GM21390 (cell line): ENCODE data around the gene RSF1.

ENCODE experiments used
- ATAC-seq: cut with Tn5 transposase; IDR thresholded peaks from one replicate; pipeline ENCODE4 v1.9.1; 2021; ENCODE audit not compliant: unreplicated experiment

Gene RSF1

DNA sequence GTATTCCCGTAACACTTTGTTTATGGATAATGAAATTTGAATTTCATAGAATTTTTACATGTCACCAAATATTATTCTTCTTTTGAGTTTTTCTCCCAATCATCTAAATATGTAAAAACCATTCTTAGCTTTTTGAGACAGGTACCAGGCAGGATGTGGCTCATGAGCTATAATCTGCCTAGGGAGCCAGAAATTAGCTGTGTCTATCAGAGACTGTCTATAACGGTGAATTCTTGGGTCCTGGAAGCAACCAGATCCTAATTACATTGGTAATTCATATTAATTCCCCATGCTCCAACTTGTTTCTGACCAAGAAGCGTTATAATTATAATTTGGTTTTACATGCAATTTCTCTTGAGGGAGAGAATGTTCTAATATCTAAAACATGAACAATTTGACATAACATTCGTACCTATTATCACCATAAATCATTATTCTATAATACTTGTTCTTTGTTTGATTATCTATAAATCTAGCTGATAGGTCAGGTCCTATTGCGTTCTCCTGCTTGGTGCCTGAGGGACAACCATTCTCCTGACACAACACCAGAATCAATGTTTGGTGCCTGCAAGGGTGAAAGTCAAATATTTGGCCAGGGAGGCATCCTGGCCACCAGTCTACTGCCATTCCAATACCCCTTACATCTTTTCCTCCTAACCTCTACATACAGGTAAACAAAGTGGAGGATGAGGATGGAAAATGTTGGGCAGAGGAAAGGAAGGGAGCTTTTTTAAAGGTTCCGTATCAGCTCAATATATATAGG is 69.9 kb downstream of the RSF1 start:
- no peak for ATAC-seq

DNA sequence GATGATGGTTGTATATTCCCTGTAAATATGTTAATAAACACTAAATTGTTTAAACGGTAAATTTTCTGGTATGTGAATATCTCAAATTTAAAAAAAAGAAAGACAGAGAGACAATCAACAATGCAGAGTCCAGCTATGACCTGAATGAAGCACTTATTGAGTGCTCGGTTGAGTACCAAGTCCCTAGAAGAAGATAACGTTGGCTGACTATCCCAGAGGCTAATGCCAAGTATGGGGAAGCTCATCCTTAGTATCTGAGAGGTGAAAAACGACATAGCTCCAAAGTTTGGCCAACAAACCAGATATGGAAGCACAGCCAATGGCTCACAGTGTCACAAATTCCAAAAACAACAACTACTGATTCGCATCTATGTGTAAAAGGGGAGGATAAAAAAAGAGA is 71.3 kb downstream of the RSF1 start:
- no peak for ATAC-seq

DNA sequence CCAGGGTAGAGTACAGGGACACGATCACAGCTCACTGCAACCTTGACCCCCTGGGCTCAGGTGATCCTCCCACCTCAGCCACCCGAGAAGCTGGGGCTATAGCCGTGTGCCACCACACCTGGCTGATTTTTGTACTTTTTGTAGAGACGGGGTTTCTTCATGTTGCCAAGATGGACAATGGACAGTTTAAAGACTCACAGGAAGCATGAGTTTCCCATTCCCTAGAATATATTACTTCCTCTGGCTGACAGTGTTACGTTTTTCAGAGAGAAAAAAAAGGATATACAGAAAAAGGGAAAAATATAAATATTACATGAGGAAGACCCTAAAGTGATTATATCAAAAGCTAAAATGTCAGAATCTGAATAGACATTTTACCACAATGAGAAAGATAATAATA is 72.3 kb downstream of the RSF1 start:
- ATAC-seq: no peak

DNA sequence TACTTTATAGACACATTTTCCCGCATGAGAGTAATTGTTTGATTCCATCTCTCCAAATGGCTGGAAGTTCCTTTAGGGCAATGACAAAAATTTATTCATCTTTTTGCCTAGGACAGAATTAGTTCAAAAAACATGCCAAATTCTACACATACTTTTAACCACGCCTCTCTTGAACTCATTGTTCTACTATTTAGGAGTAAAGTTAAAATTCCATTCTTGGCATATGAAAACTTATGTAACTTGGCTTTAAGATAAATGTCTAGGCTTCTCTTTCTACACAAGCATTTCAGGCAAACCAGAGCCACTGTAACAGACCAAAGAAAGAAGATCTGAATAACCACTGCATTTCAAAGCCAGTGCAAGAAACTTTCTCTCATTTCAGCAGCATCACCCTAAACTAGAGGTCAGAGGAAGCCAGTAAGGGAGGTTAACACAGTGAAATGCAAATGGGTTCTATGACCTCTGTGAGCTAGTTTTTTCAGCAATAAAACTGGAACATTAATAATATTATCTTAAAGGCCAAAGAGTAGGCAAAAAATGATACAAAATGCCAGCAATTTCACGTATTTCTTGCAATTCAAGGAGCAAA is 73.0 kb downstream of the RSF1 start:
- ATAC-seq: no peak

DNA sequence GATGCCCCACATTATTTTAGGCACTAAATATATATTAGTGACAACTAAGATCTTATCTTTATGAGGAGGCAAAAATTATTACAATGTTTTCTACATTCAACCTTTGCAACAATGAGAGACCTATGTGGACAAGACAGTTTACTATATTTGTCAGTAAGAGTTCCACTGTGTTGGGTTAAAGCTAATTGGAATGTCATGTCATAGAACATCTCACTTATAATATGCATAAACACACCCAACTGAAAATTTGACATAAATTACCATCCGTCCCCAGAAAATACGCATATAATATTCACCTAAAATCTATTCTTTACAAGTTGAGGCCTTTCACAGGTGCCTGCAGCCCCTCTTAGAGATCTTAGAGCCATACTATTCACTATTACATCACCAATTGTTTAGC is 84.0 kb downstream of the RSF1 start:
- ATAC-seq: no peak

DNA sequence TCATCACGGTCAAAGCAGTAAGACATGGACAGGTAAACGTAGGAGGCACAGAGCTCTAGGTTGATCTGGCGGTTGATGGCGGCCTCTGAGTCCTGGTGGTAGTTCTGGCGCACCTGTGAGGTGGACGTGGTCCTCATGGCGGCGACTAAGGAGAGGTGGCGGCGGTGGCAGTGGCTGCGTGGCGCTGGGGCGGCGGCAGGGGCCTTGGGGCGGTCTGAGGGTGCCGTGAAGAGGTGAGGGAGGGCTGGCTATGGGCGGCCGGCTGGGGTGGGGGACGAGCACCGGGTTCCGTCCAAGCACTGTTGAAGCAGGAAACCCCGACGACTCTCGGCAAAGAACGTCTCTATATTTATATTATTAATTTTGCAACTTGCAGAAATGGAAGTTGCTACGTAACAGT is 85.6 kb downstream of the RSF1 start:
- no peak for ATAC-seq

DNA sequence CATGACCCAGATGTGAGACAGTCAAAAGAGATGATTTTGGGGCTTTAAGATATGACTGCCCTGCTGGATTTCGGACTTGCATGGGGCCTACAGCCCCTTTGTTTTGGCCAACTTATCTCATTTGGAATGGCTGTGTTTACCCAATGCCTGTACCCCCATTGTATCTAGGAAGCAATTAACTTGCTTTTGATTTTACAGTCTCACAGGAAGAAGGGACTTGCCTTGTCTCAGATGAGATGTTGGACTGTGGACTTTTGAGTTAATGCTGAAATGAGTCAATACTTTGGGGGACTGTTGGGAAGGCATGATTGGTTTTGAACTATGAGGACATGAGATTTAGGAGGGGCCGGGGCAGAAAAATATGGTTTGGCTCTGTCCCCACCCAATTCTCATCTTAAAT is 88.4 kb downstream of the RSF1 start:
- ATAC-seq: no peak

DNA sequence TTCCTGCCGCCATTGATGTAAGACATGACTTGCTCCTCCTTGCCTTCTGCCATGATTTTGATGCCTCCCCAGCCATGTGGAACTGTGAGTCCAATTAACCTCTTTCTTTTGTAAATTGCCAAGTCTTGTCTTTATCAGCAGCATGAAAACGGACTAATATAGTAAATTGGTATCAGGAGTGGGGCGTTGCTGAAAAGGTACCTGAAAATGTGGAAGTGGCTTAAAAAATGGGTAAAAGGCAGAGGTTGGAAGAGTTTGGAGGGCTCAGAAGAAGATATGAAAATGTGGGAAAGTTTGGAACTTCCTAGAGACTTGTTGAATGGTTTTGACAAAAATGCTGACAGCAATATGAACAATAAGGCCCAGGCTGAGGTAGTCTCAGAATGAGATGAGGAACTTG is 89.7 kb downstream of the RSF1 start:
- ATAC-seq: no peak

DNA sequence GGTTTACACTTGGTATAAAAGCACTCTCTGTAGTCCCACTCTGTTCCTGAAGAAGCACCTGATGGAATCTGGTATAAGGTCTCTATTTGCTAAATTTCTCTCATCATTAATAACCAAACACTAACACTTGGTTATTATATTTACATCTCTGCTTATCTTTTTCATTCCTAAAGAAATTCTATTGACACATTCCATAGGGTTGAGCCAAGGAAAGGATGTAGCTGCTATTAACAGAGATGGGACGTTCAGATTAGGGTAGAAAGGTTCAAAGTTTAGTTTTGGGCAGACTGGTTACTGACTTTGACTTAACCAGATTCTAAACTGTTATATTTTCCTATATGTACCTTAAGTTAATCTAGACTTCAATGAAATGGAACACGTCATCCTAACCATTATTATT is 91.5 kb downstream of the RSF1 start:
- no peak for ATAC-seq

DNA sequence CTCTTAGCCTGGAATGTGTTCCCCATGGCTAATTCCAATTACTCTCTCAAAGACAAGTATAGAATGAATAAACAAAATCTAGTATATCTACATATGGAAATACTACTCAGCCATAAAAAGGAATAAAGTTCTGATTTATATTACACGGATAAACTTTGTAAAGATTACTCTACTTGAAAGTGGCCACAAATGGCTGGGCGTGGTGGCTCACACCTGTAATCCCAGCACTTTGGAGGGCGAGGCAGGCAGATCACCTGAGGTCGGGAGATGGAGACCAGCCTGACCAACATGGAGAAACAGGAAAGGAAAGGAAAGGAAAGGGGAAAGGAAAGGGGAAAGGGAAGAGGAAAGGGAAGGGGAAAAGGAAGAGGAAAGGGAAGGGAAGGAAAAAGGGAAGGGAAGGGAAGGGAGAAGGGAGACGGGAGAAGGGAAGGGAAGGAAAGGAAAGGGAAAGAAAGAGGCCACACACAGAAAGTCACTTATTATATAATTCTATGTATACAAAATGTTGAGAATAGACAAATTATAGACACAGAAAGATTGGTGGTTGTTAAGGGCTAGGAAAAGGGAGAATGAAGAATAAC is 92.2 kb downstream of the RSF1 start:
- no peak for ATAC-seq

DNA sequence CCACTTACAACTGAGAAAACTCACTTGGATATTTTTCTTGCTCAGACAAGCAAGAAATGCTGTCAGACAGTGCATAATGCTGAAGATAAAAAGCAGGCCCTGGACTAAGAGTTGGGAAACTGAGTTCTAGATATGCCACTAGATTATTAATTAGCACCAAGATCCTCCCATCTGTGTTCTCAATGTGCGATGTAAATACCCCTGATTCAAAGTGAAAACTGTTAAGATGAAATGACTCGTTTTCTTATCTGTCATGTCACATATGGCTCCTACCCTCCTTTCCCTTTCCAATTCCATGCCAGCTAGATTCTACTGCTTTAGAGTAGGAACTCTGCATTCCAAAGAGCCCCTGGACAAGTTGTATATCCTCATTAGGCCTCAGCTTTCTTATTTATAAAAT is 94.0 kb downstream of the RSF1 start:
- no peak for ATAC-seq

DNA sequence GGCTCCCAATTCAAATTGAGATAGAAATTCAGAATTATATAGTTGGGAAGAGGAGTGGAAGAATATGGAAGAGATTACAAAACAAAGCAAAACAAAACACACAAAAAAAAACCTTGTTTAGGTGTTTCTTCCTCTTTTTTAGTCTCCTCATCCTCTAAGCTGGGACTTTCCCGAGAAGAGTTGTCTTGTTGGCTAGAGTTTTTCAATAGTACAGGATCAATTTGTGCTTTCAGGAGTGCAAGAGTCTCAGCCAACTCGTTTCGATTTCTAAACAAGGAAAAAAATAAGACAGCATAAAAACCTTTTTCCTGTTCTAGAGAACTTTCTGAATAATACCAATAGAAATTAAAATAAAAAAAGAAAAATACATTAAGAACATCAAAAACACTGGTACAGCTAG is 95.1 kb downstream of the RSF1 start:
- ATAC-seq: peak; percentile 42

DNA sequence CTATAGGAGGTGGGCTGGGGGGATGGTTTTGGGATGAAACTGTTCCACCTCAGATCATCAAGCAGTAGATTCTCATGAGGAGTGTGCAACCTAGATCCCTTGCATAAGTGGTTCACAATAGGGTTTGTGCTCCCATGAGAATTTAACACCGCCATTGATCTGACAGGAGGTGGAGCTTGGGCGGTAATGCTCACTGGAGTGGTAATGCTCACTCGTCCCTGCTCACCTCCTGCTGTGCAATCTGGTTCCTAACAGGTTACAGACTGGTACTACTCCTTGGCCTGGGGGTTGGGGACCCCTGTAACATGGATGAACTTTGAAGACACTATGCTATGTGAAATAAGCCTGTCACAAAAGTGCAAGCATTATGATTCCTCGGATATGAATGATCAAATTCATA is 95.9 kb downstream of the RSF1 start:
- ATAC-seq: no peak

DNA sequence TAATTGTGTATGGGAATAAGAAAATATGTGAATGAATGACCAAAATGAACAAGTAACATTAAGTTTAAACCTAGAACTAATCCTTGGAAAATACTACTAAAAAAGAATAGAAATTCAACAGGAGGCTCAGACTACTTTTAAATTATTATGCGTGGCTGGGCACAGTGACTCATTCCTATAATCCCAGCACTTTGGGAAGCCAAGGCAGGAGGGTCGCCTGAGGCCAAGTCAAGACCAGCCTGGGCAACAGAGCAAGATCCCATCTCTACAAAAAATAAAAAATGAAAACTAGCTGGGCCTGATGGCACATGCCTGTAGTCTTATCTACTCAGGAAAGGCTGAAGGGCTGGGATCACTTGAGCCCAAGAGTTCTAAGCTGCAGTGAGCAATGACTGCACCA is 97.5 kb downstream of the RSF1 start:
- ATAC-seq: no peak

DNA sequence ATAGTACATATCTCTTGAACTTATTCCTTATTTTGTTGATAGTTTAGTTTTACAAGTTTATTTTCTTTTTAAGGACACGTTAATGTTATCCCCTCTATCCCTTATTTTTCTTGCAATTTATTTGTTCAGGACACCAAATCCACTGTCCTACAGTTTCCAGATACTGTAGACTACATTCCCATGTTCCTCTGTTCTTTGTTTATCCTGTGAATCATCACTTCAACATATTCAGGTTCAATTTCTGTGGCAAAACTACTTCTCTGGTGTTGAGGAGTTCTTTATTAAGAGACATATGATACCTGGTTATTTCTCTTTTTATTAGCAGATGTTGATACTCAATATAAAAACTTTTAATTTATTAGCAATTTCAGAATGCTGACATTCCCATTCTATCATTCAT is 110.2 kb downstream of the RSF1 start:
- no peak for ATAC-seq

DNA sequence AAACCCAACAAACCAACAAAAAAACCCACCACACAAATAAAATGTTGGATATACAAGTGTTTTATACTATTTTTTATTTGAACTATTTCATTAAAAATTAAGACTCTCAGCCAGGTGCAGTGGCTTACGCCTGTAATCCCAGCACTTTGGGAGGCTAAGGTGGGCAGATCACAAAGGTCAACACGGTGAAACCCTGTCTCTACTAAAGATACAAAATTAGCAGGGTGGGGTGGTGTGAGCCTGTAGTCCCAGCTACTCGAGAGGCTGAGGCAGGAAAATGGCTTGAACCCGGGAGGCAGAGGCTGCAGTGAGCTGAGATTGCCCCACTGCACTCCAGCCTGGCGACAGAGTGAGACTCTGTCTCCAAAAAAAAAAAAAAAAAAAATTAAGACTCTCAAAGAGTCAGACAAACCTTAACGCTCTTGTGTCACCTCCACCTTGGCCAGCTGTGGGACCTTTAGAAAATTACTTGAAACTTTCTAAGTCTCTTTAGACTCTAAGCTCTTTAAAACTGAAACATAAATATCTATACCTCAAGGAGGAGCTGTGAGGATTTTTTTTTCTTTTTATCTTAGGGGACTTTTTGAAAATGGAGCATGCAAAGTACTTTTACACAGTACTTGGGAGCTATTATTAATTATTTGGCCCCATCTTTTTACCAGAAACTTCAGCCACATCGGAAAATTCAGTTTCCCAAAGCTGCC is 114.5 kb downstream of the RSF1 start:
- no peak for ATAC-seq

DNA sequence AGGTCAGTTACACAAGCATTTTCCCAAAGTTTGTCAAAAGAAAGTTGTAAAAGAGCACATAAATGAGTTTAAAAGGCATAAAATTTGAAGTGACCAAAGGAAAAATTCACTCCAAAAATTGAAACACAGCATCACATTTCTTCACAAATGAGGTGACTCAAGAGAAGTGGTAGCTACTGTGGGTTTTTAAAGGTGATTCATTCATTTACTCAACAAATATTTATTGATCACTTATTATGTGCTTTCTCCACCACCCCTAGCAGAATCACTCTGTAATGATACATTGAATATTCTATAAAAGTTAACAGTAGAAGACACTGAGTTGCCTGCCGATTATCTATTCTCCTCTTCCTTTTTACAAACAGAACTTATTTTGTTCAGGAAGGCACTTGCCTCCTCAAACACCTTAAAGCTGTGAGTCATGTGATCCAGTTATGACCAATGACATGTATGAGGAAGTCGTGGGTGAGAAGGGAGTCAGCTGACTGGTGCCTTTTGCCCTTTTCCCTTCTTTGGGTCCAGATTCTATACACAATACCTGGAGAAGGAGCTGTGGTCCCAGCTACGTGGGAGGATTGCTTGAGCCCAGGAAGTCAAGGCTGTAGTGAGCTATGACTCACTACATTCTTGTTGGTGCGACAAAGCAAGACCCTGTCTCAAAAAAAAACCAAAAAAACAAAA is 115.2 kb downstream of the RSF1 start:
- ATAC-seq: no peak

DNA sequence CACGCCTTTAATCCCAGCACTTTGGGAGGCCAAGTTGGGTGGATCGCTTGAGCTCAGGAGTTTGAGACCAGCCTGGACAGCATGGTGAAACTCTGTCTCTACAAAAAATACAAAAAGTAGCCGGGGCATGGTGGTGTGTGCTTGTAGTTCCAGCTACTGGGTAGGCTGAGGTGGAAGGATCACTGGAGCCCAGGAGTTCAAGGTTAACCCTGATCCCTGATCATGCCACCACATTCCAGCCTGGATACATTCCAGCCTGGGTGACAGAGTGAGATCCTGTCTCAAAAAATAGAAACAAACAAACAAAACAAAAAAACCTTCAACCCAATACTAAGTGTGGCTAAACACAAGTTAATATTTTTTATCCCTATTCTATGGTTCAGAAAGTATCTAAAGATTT is 116.5 kb downstream of the RSF1 start:
- no peak for ATAC-seq

DNA sequence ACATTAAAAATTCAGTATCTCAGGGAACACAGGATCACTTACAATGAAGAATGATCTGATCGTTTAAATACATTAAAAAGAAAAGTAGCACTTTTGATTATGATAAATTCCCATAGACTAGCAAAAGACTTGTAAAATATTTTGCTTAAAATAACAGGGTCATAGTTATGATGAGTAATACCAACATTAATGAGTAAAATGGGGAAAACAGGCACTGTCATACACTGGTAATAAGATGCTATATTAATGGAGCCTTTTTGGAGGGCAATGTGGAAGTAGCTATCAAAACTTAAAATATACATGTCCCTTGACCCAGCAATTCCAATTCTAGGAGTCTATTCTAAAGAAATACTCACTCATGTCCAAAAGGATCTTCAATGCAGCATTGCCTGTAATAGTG is 121.1 kb downstream of the RSF1 start:
- no peak for ATAC-seq

DNA sequence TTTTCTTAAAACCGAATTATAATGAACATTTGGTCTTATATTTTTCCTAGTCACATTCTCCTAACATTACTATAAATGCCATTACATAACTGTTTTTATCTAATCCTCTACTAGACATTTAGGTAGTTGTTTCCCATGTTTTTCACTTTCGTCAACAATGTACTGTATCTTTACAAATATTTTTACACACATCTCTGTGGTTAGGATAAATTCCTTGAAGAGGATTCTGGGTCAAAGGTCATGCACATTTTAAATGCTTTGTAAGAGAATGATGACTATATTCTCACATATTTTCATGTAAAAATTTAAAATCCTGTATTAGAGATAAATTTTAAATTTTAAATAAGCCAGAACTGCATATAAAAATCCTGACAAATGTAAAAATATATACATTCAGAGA is 121.6 kb downstream of the RSF1 start:
- ATAC-seq: no peak

DNA sequence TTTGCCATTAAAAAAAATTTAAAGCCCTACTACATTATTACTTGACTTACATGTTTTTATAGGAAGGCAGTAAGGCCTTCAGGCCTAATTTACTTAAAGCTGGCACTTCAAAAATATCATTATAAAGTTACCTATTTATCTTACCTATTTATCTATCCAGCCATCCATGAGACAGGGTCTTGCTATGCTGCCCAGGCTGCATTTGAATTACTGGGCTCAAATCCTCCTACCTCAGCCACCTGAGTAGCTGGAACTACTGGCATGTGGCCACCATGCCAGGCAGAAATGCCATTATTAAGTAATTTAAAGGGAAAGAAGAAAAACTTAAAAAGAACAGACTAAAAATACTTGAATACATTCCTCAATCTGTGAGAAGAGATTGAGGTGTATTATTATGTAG is 122.7 kb downstream of the RSF1 start:
- ATAC-seq: no peak

DNA sequence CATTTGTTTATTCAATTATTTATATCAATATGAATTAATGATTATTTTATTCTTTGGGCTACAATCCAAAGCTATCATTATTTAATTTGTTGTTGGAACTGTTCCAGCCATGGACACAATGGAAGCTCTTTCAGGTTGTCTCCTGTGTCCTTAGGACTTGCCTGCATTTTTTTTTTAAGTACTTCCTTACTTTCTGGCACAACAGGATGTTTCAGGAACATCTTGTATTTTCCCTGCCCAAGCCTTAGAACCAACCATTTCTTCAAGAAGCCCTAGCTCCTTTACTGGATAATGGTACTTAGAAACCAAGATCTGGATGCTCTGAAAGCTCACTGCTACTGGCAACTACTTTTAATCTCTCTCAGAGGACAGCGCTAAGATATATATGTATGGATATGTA is 125.1 kb downstream of the RSF1 start:
- ATAC-seq: no peak
